ENCODE data around the gene KANSL1.
"Not testable (repeated sequence)": the region's sequence is repeated elsewhere in the genome, so short reads cannot be mapped to it uniquely, and the experiment has no call there.

KANSL1 gene

DNA sequence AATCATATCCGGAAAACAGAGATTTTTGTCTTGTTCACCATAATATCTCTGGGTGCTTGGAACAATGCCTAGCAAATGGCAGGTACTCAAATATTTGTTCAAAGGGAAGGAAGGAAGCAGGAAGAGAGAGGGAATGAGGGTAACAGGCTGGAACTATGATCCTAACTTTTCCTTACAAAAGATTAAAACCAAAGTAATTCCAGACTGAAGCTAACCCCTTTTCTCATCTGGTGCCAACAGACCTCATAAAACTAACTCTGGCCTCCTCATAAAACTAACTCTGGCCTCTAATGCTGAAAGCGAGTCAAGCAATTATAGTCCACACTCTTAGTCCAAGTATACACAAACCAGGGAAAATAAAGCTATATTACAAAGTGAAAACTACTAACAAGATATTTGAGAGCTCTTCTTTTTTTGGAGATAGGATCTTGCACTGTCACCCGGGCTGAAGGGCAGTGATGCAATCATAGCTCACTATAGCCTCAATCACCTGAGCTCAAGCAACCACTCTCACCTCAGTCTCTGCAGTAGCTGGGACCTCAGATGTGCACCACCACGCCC lies 84.6 kb downstream of the KANSL1 start:
- no peak for DNase-seq

DNA sequence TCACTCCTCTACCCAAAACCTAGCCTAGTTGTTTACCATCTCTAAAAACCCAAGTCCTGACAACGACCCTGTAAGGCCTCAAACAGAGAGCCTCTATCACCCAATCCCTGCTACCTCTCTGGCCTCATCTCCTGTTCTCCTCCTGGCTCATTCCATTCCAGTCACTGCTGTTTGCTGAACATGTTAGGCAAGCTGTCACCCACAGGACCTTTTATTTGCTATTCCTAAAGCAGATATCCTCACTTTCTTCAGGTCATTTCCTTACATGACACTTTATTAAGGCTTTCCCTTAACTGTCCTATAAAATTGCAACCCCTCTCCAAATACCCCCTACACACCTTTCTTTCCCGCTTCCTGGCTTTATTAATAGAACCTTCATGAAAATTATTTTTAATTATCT lies 85.1 kb downstream of the KANSL1 start:
- no peak for DNase-seq

GRCh38 chr17:46106966-46107644 lies 86.1 kb downstream of the KANSL1 start:
- DNase-seq, result no peak

DNA sequence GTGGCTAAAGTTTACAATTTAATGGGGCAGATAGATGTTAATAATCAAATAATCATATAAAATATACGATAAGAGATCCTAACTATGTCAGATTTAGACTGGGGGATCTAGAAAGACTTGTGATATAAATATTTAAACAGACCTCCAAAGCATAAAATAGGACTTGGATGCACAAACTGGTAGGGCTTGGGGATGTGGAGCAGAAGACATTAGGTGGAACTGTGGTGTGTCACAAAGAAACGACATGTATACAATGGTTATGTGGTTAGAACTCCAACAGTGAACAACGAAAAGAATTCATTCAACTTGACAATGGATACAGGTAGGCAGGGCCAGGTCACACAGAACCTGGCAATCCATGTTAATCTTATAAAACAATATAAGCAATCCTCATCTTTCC lies 90.4 kb downstream of the KANSL1 start:
- DNase-seq, result not testable (repeated sequence)

DNA sequence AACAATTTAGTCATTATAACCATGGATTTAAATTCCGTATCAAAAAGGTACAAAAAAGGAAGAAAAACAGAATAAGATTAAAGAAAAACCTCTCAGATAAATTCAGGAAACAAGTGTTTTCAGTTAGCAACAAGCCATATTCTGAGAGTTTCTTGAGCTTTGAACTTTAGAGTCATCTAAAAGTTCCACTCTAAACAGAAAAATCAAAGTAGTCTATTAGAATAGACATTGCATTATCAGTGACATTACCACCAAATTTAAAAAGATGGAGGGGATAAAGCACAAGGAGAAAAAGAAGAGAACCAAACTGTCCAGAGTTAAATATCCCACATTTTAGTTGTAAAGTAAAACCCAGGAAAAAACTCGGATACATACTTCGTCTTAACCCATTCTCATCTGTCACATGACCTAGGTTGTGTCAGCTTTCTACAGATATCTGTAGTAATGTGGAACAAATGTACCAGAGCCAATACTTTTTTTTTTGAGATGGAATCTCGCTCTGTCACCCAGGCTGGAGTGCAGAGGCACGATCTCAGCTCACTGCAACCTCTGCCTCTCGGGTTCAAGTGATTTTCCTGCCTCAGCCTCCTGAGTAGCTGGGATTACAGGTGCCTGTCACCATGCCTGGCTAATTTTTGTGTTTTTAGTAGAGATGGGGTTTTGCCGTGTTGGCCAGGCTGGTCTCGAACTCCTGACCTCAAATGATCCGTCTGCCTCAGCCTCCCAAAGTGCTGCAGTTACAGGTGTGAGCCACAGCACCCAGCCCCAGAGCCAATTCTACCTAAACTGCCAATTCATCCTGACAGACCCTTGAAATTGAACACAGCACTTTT lies 91.2 kb downstream of the KANSL1 start:
- DNase-seq, result not testable (repeated sequence)

DNA sequence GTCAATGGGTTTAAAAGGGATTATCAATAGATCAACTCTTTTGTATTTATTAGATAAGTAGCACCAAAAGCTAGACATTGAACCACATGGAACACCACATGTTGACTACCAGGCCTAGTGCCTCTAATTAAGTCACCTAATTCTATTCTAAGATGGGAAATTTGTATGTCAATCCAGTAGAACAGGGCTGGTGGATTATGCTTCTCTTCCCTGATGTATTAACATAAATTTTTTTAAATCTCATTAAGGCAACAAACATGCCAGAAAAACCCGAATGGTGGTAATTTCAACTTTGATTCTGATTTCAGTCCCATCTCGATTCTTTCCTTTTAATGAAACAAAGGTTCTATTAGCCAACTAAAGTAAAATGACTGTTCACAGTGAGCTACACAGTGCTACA lies 92.6 kb downstream of the KANSL1 start:
- no peak for DNase-seq

DNA sequence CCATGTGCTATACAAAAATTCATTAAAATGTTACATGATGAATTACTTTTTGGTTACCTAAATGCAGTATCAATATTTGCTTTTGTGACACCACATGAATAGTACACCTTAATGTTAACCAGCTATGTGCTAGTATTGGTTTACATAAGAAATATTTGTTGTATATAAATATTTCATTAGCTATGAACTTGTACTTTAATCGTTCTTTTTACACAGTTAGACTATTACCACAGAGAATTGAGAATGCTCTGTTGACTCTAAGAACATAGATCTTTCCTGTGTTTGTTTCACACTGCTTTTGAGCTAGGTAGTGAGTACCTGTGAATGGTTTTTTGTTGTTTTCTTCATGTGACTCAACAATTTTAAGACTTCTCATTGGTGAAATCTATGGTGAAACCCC lies 93.4 kb downstream of the KANSL1 start:
- DNase-seq, result no peak

DNA sequence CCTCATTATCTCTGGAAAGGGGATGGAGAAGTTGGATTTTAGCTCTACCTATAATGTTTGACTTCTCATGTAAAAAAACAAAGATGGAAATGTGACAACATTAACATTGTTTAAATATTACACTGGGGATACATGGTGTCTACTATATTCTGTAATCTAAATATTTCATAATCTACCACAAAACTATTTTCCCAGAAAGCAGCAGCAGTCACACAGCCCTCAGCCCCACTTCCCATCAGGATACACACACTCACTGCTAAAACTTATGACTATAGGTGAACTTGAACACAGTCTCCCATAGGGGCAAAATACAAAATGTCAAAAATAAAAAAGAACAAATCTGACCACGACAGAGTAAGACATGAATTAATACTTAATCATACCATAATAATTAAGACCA lies 95.7 kb downstream of the KANSL1 start:
- no peak for DNase-seq

GRCh38 chr17:46092991-46093390 lies 100.2 kb downstream of the KANSL1 start:
- no peak for DNase-seq

- no peak for DNase-seq
These were observed 102.4 kb downstream of the KANSL1 start for GRCh38 chr17:46090871-46091270.

- DNase-seq, result no peak
These were observed 103.8 kb downstream of the KANSL1 start for GRCh38 chr17:46089389-46089965.

- no peak for DNase-seq
These were observed 104.6 kb downstream of the KANSL1 start for GRCh38 chr17:46088595-46088994.

DNA sequence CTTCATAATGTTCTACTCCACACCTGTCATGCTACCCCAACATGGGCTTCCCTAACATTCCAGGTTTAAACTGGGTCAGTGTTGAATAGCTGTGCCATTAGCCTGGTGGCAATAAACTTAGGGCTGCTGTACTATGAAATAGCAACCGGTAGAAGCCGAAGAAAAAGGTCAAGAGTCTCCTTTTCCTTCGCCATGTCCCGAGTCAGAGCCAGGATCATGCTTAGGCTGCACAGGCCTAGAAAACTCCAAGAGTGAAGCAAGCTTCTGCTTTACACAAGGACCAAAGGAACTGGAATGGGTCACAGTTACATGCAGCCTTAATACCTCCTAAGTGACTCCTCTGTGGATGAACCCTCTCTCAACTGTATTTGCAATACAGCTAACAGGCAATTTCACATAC lies 105.4 kb downstream of the KANSL1 start:
- not testable (repeated sequence) for DNase-seq

GRCh38 chr17:46086821-46087220 lies 106.4 kb downstream of the KANSL1 start:
- DNase-seq, result no peak

- no peak for DNase-seq
These were observed 107.7 kb downstream of the KANSL1 start for GRCh38 chr17:46085522-46085921.

DNA sequence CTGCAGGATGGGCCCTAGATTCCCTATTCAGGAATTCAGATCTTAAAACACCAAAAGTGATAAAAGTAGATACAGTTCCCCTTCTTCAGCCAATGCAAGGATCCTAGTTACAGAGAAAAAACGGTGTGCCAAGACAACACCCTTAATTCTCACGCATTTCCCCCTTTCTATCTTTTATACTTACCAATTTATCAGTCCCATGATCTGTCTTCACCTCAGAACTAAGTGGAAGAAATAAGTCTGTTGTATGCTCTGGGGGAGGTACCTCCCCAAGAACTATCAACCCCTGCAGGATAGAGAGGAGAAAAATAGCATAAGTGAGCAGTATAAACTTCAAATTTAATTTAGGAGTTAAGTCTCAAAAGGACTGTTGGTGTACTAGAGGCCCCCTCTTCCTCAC lies 111.0 kb downstream of the KANSL1 start:
- DNase-seq, result no peak

DNA sequence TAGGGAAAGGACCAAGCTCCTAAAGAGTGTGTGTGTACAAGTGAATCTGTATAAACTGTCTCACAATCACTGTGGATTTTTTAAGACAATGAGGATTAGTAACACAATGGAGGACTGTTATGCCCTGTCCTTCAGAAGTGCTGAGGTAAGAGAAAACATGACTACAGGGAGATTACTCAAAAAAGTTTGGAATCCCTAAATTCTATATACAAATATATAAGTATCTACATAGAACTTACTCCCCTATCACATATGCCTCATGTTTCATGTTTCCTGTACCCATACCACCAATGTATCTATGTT lies 112.3 kb downstream of the KANSL1 start:
- DNase-seq, result no peak

- DNase-seq, result no peak
These were observed 112.9 kb downstream of the KANSL1 start for GRCh38 chr17:46080118-46081017.

DNA sequence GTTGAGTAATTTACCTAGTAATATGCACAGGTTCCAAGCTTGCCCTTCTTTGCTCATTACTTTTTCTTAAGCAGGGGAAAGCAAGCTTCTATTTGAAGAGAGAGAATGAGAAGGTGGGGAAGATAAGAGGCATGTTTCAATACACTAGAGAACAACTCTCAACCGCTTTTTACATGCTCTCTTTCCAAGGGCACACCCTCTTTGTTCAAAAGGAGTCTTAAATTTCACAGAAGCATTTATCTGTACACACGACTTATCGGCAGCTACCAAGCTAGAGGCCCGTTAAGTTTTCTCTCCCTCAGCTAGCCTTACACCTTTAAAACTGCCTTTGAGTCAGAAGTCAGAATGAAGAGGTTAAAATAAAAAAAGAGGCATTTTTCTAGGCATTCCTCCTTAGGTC lies 114.6 kb downstream of the KANSL1 start:
- DNase-seq, result no peak

GRCh38 chr17:46074540-46074939 lies 118.7 kb downstream of the KANSL1 start:
- no peak for DNase-seq

- no peak for DNase-seq
These were observed 120.2 kb downstream of the KANSL1 start for GRCh38 chr17:46072998-46073397.

DNA sequence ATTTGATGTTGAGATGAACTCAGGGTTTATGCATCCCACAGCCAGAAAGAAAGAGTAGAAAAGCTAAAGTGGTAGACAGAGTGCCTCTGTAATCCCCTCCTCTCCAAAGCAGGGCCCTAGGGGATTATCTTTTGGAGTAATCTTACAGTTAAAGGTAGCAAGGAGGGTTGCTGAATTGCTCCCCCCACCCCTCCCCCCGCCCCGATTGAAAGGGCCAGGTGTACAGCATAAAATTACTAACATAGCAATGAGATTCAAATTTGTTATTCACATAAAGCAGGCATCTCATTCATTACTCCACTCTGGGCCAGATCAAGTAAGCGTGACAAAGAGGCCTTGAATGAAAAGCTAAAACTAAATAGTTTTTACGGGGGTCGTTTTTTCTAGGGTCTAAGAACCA lies 121.4 kb downstream of the KANSL1 start:
- no peak for DNase-seq

GRCh38 chr17:46064460-46064859 lies 128.8 kb downstream of the KANSL1 start:
- DNase-seq, result no peak

All from CD4-positive, alpha-beta T cell treated with Interleukin-17A for 4 hours (primary cell).